ENCODE measurements around the gene RND3.

The RND3 gene

DNA sequence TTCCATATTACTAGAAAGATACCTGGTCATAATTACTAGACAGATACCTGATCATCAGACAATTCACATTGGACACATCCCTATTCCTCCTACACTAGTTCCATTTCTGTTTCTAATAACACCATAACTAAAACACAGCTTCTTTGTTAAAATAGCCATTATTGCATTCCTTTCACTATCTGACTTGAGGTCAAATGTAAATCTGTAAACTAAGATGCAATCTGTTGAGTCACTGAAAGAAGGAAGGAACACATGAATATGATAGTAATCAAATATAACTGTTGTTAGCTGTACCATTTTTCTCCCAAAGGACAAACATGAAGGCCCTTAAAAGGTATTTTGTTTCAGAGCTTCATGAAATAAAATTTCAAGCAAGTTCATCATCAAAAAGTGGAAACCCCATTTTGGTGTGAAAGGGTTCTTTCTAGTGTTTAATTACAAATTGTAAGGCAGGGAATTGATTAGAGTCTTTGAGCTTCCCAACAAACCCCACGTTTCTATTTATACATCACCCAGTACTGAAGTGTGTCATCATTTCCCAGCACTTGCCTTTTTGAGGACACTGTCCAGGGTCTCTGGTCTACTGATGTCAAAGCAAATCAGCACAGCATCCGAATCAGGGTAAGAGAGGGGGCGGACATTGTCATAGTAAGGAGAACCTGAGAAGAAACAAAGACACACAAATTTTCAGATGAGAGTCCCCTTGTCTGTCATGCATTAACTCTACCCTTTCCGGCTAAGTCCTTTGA, 13.0 kb downstream of the RND3 start:
- POLR2A ChIA-PET, result no interaction called here
- no peak for TF ChIP-seq SUZ12 (IDR thresholded peaks at IDR 0.05)
- TF ChIP-seq ZNF384 (IDR thresholded peaks at IDR 0.05), result no peak
- no peak for TF ChIP-seq FOXA1 (IDR thresholded peaks at IDR 0.05)
- TF ChIP-seq BHLHE40 (IDR thresholded peaks at IDR 0.05; ENCODE audit: borderline replicate concordance), result no peak
- TF ChIP-seq SP1 (IDR thresholded peaks at IDR 0.05), result no peak
- no peak for TF ChIP-seq ARNT (IDR thresholded peaks at IDR 0.05)
- TF ChIP-seq, protein P1, sequence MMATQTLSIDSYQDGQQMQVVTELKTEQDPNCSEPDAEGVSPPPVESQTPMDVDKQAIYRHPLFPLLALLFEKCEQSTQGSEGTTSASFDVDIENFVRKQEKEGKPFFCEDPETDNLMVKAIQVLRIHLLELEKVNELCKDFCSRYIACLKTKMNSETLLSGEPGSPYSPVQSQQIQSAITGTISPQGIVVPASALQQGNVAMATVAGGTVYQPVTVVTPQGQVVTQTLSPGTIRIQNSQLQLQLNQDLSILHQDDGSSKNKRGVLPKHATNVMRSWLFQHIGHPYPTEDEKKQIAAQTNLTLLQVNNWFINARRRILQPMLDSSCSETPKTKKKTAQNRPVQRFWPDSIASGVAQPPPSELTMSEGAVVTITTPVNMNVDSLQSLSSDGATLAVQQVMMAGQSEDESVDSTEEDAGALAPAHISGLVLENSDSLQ (IDR thresholded peaks at IDR 0.05), result no peak
- no peak for TF ChIP-seq HDGF (IDR thresholded peaks at IDR 0.05; ENCODE audit: borderline replicate concordance)
- TF ChIP-seq CTBP1 (IDR thresholded peaks at IDR 0.05; ENCODE audit: borderline replicate concordance), result no peak
- TF ChIP-seq L3MBTL2 (conservative IDR thresholded peaks at IDR 0.05), result no peak
- TF ChIP-seq FOXM1 (IDR thresholded peaks at IDR 0.05; ENCODE audit: borderline replicate concordance), result no peak
- CTCF ChIA-PET, result no interaction called here
- DNase-seq (ENCODE audit: extremely low spot score), result no peak

DNA sequence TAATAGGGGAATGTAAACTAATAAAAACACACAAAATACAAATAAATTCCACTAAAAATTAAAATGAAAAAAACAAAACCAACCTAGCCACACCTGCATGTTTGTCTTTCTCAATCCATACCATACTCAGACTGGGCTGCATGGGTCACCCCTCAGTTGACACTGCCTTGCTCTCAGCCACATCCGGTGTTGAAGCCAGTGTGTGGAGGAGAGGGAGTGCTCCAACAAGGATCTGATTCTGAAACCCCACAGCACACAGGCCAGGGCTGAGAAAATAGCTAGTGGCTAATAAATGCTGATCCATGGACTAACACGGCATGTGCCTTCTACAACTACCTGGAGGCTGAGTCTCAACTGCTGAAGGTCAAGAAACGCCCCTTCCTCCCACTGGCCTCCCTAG, 13.7 kb downstream of the RND3 start:
- CTCF ChIA-PET, result no interaction called here
- DNase-seq (ENCODE audit: extremely low spot score), result no peak
- POLR2A ChIA-PET, result no interaction called here
- TF ChIP-seq, protein P1 (IDR thresholded peaks at IDR 0.05), result no peak
- TF ChIP-seq FOXK2 (IDR thresholded peaks at IDR 0.05), result no peak
- no peak for TF ChIP-seq BHLHE40 (IDR thresholded peaks at IDR 0.05; ENCODE audit: borderline replicate concordance)
- TF ChIP-seq LEF1 (IDR thresholded peaks at IDR 0.05; ENCODE audit: borderline replicate concordance), result no peak
- TF ChIP-seq CTBP1 (IDR thresholded peaks at IDR 0.05; ENCODE audit: borderline replicate concordance), result no peak
- TF ChIP-seq FOXA1 (IDR thresholded peaks at IDR 0.05), result no peak
- no peak for TF ChIP-seq SP1 (IDR thresholded peaks at IDR 0.05)

DNA sequence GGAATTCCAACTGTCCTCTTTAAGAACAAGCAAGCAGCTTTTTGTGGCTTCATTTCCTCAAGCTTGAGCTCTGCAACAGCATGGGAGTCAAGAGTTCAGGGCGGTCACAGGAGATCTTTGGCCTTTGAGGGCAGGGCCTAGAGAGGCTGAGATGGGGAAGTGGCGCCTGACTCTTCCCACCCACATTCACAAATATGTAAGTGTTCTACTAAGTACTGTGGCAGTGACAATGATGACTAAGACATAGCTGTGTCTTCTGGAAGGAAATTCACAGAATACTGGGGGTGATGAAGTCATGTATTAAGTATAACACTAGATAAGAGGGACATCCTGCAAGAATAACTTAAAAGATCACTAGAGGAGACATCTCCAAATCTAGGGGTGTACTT, 15.0 kb downstream of the RND3 start:
- ChIA-PET POLR2A (no interaction called here), CTCF (no interaction called here)

DNA sequence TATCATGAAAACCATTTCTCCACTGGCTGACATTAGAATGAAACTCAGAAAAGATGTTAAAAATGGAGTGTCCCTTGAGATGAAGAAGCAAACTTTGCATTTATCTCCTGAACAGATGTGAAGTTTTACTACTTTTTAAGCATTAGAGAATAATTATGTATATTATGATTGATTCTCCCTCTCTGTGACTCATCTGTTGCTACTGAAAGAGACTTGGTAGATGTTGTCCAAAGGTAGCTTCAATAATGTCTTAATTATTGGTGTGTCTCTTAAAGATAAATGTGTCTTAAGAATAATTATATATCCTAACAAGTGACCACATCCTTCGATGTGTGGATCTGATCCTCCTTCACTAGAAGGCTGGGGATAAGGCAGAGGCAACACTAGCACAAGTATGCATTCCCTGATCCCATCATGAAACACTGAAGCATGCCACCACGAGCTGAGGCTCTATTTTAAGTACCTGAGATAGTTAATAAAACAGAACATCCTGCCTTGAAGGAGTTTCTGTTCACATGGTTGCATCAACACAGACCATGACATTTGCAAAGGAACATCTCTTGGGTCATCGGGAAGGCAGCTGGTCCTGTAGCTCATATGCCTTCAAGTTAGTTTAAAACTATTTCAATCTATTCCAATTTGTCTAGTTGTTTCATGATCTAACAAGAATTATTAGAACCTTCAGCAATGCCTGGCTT, 15.5 kb downstream of the RND3 start:
- POLR2A ChIA-PET, result no interaction called here
- CTCF ChIA-PET, result no interaction called here
- TF ChIP-seq L3MBTL2 (conservative IDR thresholded peaks at IDR 0.05) (no peak), LEF1 (IDR thresholded peaks at IDR 0.05; ENCODE audit: borderline replicate concordance) (no peak), SUZ12 (IDR thresholded peaks at IDR 0.05) (no peak), ZNF384 (IDR thresholded peaks at IDR 0.05) (no peak), BHLHE40 (IDR thresholded peaks at IDR 0.05; ENCODE audit: borderline replicate concordance) (no peak), CTBP1 (IDR thresholded peaks at IDR 0.05; ENCODE audit: borderline replicate concordance) (no peak), SP1 (IDR thresholded peaks at IDR 0.05) (no peak), HDGF (IDR thresholded peaks at IDR 0.05; ENCODE audit: borderline replicate concordance) (no peak), TARDBP (IDR thresholded peaks at IDR 0.05) (no peak), ELF4 (IDR thresholded peaks at IDR 0.05) (no peak), FOXM1 (IDR thresholded peaks at IDR 0.05; ENCODE audit: borderline replicate concordance) (no peak), ARNT (IDR thresholded peaks at IDR 0.05) (no peak), FOXA1 (IDR thresholded peaks at IDR 0.05) (no peak), FOXK2 (IDR thresholded peaks at IDR 0.05) (no peak), NFRKB (IDR thresholded peaks at IDR 0.05) (no peak)
- TF ChIP-seq, protein P1 (IDR thresholded peaks at IDR 0.05), result no peak
- DNase-seq (ENCODE audit: extremely low spot score), result no peak

More for the DNA sequence above, 15.0 kb downstream of the RND3 start:
- no peak for DNase-seq (ENCODE audit: extremely low spot score)
- TF ChIP-seq TARDBP (IDR thresholded peaks at IDR 0.05) (no peak), SP1 (IDR thresholded peaks at IDR 0.05) (no peak), SUZ12 (IDR thresholded peaks at IDR 0.05) (no peak), ELF4 (IDR thresholded peaks at IDR 0.05) (no peak), FOXM1 (IDR thresholded peaks at IDR 0.05; ENCODE audit: borderline replicate concordance) (no peak), ARNT (IDR thresholded peaks at IDR 0.05) (no peak), NFRKB (IDR thresholded peaks at IDR 0.05) (no peak), L3MBTL2 (conservative IDR thresholded peaks at IDR 0.05) (no peak), FOXK2 (IDR thresholded peaks at IDR 0.05) (no peak), HDGF (IDR thresholded peaks at IDR 0.05; ENCODE audit: borderline replicate concordance) (no peak)
- TF ChIP-seq, protein P1 (IDR thresholded peaks at IDR 0.05), result no peak

DNA sequence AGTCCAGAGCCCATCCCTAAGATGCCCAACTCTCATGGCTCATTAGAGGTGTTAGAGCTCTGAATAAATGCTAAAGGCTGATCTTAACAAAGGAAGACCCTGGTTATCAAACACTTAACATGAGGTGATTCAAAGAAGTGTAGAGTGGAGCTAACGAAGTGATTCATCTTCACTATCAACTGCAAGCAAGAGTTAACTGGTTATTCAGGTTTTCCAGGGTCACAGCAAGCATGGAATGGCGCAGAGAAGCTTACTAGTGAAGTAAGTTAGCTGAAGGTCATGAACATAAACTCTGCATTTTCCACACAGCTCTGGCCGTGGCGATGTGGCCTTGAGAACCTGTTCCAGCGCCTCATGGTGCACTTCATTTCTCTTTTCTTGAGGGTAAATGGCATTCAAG, 17.0 kb downstream of the RND3 start:
- ChIA-PET CTCF (interaction anchor here (0.7 kb wide), 1 partner anchor 436 kb away, joined by 3 read pairs; no protein-coding TSS in a partner anchor), POLR2A (no interaction called here)

More for the DNA sequence above, 17.0 kb downstream of the RND3 start:
- TF ChIP-seq L3MBTL2 (conservative IDR thresholded peaks at IDR 0.05) (no peak), ZNF384 (IDR thresholded peaks at IDR 0.05) (no peak), TARDBP (IDR thresholded peaks at IDR 0.05) (no peak), LEF1 (IDR thresholded peaks at IDR 0.05; ENCODE audit: borderline replicate concordance) (no peak), ARNT (IDR thresholded peaks at IDR 0.05) (no peak), SUZ12 (IDR thresholded peaks at IDR 0.05) (no peak), ELF4 (IDR thresholded peaks at IDR 0.05) (no peak), CTBP1 (IDR thresholded peaks at IDR 0.05; ENCODE audit: borderline replicate concordance) (no peak), FOXK2 (IDR thresholded peaks at IDR 0.05) (no peak), SP1 (IDR thresholded peaks at IDR 0.05) (no peak), HDGF (IDR thresholded peaks at IDR 0.05; ENCODE audit: borderline replicate concordance) (no peak), FOXA1 (IDR thresholded peaks at IDR 0.05) (no peak), BHLHE40 (IDR thresholded peaks at IDR 0.05; ENCODE audit: borderline replicate concordance) (no peak), NFRKB (IDR thresholded peaks at IDR 0.05) (no peak), FOXM1 (IDR thresholded peaks at IDR 0.05; ENCODE audit: borderline replicate concordance) (no peak)
- TF ChIP-seq, protein P1 (IDR thresholded peaks at IDR 0.05), result no peak
- no peak for DNase-seq (ENCODE audit: extremely low spot score)
